ENCODE results near the gene BRIP1.
A peak's percentile ranks its signal among the peaks of the same experiment; 100 is the strongest.

The BRIP1 gene

DNA sequence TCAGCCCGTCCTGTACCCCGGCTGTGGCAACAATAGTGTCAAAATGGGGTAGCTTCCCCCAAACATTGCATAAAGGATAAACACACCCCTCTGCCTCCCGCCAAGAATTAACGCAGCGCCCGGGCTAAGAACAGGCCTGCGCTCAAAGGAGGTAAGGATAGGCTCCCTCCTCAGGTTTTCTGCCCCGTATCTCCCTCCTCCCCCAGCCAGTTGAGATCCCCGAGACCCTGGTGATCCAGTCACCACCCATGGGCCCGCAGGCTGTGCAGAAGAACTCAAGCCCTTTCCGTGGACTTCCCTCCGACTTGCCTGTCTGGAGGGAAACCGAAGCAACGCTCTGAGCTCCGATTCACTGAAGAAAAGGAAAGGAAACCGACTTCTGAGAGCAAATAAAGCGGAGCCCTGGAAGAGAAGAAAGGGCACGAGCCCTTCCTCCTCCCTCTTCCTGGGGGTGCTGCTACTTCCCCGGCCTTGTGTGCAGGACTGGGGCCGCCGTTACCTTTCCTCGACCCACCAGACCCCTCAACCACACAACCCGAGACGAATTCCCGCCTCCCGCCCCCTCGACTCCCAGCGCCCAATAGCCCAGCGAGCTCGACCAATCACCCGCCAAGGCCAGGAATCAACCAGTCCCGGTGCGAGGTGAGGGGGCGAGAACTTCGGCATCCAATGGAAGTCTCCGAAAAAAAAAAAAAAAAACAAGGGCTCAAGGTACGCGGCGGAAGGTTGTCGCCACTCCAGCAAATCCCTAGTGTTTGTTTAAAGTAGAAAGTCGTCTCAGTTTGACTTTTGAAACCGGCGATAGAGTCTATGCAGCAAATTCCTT lies at the start of gene BRIP1:
Gene BRIP1, minus strand, starts transcription at position 554 of the 826 bp plus-strand sequence. CDS start 1,989 bp downstream, outside the sequence.
- TF ChIP-seq, protein P1, sequence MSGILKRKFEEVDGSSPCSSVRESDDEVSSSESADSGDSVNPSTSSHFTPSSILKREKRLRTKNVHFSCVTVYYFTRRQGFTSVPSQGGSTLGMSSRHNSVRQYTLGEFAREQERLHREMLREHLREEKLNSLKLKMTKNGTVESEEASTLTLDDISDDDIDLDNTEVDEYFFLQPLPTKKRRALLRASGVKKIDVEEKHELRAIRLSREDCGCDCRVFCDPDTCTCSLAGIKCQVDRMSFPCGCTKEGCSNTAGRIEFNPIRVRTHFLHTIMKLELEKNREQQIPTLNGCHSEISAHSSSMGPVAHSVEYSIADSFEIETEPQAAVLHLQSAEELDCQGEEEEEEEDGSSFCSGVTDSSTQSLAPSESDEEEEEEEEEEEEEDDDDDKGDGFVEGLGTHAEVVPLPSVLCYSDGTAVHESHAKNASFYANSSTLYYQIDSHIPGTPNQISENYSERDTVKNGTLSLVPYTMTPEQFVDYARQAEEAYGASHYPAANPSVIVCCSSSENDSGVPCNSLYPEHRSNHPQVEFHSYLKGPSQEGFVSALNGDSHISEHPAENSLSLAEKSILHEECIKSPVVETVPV (CRISPR knock-in tag; IDR thresholded peaks at IDR 0.05): no peak
- TF ChIP-seq ZNF565 (CRISPR knock-in tag; conservative IDR thresholded peaks at IDR 0.05; ENCODE audit: low read depth): no peak
- TF ChIP-seq CSDC2 (CRISPR knock-in tag; IDR thresholded peaks at IDR 0.05): no peak
- TF ChIP-seq, protein P2, sequence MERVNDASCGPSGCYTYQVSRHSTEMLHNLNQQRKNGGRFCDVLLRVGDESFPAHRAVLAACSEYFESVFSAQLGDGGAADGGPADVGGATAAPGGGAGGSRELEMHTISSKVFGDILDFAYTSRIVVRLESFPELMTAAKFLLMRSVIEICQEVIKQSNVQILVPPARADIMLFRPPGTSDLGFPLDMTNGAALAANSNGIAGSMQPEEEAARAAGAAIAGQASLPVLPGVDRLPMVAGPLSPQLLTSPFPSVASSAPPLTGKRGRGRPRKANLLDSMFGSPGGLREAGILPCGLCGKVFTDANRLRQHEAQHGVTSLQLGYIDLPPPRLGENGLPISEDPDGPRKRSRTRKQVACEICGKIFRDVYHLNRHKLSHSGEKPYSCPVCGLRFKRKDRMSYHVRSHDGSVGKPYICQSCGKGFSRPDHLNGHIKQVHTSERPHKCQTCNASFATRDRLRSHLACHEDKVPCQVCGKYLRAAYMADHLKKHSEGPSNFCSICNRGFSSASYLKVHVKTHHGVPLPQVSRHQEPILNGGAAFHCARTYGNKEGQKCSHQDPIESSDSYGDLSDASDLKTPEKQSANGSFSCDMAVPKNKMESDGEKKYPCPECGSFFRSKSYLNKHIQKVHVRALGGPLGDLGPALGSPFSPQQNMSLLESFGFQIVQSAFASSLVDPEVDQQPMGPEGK (CRISPR knock-in tag; IDR thresholded peaks at IDR 0.05; ENCODE audit: borderline replicate concordance): no peak
- TF ChIP-seq ARNTL (CRISPR knock-in tag; IDR thresholded peaks at IDR 0.05; ENCODE audit: borderline replicate concordance, low read depth): no peak
- no peak for TF ChIP-seq ZC3H10 (CRISPR knock-in tag; IDR thresholded peaks at IDR 0.05)
- TF ChIP-seq GLIS3 (CRISPR knock-in tag; IDR thresholded peaks at IDR 0.05): no peak
- TF ChIP-seq ZFP3 (CRISPR knock-in tag; IDR thresholded peaks at IDR 0.05): no peak
- peak; percentile 98 for ATAC-seq

DNA sequence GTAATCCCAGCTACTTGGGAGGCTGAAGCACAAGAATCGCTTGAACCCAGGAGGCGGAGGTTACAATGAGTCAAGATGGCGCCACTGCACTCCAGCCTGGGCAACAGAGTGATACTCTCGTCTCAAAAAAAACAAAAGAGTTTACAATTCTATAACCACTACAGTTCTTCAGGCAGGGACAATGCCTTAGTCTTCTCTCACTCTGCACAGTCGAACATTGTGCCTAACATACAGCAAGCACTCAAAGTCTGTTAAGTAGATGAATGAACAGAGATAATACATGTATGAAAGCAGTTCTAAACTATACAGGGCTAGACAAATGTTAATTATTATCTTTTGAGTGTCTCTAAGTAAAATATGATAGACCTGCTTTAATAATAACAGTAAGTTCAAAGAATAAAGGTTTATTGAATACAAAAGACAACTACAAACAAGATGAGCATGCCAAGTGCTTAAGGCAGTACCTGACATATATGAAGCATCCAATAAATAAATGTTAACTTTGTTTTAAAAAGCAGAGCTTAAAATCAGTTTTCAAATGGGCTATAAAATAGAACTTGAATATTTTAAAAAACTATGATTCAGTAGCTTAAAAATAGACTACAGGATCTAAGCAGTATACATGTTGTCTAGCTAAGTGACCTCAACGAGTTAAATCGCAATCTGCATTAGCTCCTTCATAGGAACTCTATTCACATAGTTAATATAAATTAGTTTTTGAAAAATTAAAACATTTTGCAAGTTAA lies 45.1 kb upstream of the BRIP1 start:
- ATAC-seq: no peak
- TF ChIP-seq ZNF565 (CRISPR knock-in tag; conservative IDR thresholded peaks at IDR 0.05; ENCODE audit: low read depth): no peak
- TF ChIP-seq TOX (CRISPR knock-in tag; IDR thresholded peaks at IDR 0.05; ENCODE audit: borderline replicate concordance): no peak
- TF ChIP-seq ISL1 (CRISPR knock-in tag; IDR thresholded peaks at IDR 0.05): no peak
- TF ChIP-seq ZNF70 (CRISPR knock-in tag; IDR thresholded peaks at IDR 0.05): no peak
- TF ChIP-seq ARNTL (CRISPR knock-in tag; IDR thresholded peaks at IDR 0.05; ENCODE audit: borderline replicate concordance, low read depth): no peak
- TF ChIP-seq CSDC2 (CRISPR knock-in tag; IDR thresholded peaks at IDR 0.05): no peak
- no peak for TF ChIP-seq OSR1 (CRISPR knock-in tag; IDR thresholded peaks at IDR 0.05)
- TF ChIP-seq ESRRG (CRISPR knock-in tag; IDR thresholded peaks at IDR 0.05): no peak

DNA sequence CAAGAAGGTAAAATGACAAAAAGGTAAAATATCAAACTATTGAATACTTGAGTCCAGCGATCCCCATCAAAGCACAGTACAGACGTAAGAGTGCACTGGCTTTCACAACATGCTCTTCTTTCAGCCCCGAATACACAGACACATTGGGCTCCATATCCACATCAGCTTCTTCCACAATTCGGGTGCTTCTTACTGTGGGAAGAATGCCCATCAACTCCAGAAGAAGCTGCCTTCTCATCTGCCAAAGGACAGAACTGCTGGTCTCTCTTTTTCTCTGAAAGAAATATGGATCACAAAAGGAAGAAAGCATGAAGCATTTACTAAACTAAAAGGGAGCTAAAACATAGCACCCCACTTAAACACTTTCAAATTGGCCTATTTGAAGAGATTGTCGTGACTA lies 44.0 kb upstream of the BRIP1 start:
- TF ChIP-seq BACH2 (CRISPR knock-in tag; IDR thresholded peaks at IDR 0.05; ENCODE audit: borderline replicate concordance) (no peak), ZNF565 (CRISPR knock-in tag; conservative IDR thresholded peaks at IDR 0.05; ENCODE audit: low read depth) (no peak), RARB (CRISPR knock-in tag; IDR thresholded peaks at IDR 0.05) (no peak), OSR1 (CRISPR knock-in tag; IDR thresholded peaks at IDR 0.05) (no peak), CSDC2 (CRISPR knock-in tag; IDR thresholded peaks at IDR 0.05) (no peak), ZNF8 (CRISPR knock-in tag; IDR thresholded peaks at IDR 0.05) (no peak), PPARA (CRISPR knock-in tag; IDR thresholded peaks at IDR 0.05; ENCODE audit: borderline replicate concordance) (no peak), ZFP3 (CRISPR knock-in tag; IDR thresholded peaks at IDR 0.05) (no peak), ZFP30 (CRISPR knock-in tag; IDR thresholded peaks at IDR 0.05) (no peak), ARNTL (CRISPR knock-in tag; IDR thresholded peaks at IDR 0.05; ENCODE audit: borderline replicate concordance, low read depth) (no peak), ZC3H10 (CRISPR knock-in tag; IDR thresholded peaks at IDR 0.05) (no peak), ISL1 (CRISPR knock-in tag; IDR thresholded peaks at IDR 0.05) (no peak), TCF4 (CRISPR knock-in tag; IDR thresholded peaks at IDR 0.05; ENCODE audit: borderline replicate concordance) (no peak), ZNF70 (CRISPR knock-in tag; IDR thresholded peaks at IDR 0.05) (no peak), ESRRG (CRISPR knock-in tag; IDR thresholded peaks at IDR 0.05) (no peak)
- TF ChIP-seq, protein P3, sequence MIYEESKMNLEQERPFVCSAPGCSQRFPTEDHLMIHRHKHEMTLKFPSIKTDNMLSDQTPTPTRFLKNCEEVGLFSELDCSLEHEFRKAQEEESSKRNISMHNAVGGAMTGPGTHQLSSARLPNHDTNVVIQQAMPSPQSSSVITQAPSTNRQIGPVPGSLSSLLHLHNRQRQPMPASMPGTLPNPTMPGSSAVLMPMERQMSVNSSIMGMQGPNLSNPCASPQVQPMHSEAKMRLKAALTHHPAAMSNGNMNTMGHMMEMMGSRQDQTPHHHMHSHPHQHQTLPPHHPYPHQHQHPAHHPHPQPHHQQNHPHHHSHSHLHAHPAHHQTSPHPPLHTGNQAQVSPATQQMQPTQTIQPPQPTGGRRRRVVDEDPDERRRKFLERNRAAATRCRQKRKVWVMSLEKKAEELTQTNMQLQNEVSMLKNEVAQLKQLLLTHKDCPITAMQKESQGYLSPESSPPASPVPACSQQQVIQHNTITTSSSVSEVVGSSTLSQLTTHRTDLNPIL (CRISPR knock-in tag; IDR thresholded peaks at IDR 0.05; ENCODE audit: low read depth): no peak
- TF ChIP-seq, protein P4, sequence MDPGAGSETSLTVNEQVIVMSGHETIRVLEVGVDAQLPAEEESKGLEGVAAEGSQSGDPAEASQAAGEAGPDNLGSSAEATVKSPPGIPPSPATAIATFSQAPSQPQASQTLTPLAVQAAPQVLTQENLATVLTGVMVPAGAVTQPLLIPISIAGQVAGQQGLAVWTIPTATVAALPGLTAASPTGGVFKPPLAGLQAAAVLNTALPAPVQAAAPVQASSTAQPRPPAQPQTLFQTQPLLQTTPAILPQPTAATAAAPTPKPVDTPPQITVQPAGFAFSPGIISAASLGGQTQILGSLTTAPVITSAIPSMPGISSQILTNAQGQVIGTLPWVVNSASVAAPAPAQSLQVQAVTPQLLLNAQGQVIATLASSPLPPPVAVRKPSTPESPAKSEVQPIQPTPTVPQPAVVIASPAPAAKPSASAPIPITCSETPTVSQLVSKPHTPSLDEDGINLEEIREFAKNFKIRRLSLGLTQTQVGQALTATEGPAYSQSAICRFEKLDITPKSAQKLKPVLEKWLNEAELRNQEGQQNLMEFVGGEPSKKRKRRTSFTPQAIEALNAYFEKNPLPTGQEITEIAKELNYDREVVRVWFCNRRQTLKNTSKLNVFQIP (CRISPR knock-in tag; IDR thresholded peaks at IDR 0.05; ENCODE audit: borderline replicate concordance, low read depth): no peak
- TF ChIP-seq, protein P1 (CRISPR knock-in tag; IDR thresholded peaks at IDR 0.05): no peak
- TF ChIP-seq, protein P5, sequence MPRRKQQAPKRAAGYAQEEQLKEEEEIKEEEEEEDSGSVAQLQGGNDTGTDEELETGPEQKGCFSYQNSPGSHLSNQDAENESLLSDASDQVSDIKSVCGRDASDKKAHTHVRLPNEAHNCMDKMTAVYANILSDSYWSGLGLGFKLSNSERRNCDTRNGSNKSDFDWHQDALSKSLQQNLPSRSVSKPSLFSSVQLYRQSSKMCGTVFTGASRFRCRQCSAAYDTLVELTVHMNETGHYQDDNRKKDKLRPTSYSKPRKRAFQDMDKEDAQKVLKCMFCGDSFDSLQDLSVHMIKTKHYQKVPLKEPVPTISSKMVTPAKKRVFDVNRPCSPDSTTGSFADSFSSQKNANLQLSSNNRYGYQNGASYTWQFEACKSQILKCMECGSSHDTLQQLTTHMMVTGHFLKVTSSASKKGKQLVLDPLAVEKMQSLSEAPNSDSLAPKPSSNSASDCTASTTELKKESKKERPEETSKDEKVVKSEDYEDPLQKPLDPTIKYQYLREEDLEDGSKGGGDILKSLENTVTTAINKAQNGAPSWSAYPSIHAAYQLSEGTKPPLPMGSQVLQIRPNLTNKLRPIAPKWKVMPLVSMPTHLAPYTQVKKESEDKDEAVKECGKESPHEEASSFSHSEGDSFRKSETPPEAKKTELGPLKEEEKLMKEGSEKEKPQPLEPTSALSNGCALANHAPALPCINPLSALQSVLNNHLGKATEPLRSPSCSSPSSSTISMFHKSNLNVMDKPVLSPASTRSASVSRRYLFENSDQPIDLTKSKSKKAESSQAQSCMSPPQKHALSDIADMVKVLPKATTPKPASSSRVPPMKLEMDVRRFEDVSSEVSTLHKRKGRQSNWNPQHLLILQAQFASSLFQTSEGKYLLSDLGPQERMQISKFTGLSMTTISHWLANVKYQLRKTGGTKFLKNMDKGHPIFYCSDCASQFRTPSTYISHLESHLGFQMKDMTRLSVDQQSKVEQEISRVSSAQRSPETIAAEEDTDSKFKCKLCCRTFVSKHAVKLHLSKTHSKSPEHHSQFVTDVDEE (CRISPR knock-in tag; IDR thresholded peaks at IDR 0.05): no peak
- TF ChIP-seq, protein P2 (CRISPR knock-in tag; IDR thresholded peaks at IDR 0.05; ENCODE audit: borderline replicate concordance): no peak

More for the DNA sequence above, 44.0 kb upstream of the BRIP1 start:
- ATAC-seq: no peak

Measured in SK-N-SH treated with all-trans-retinoic acid at 6 μM for 48 hours (cell line).